HG03103 (cell line): ENCODE measurements around the gene ARL3.
"Not testable (repeated sequence)": the region's sequence is repeated elsewhere in the genome, so short reads cannot be mapped to it uniquely, and the experiment has no call there.

Experiments
- ATAC-seq: cut with Tn5 transposase; IDR thresholded peaks from one replicate; pipeline ENCODE4 v1.9.1; 2021; ENCODE audit warnings: low read depth; ENCODE audit not compliant: unreplicated experiment

ARL3 gene

DNA sequence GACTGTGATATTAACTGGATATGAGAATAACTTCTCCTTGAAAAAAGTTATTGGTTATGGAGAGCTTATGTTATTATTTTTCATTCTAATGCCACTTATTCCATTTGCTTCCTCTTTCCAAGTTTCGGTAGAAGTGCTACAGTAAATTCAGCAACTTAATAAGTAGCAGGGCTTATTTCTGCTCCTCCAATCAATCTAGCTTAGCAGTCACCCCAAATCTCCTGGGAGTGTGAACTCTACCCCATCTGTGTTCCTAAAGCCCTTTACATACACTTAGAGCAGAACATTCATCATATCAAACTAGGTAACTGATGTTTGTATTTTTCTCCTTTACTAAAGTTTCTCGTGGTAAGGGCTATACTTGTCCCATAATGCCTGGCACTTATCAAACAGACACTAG, 8.7 kb downstream of the ARL3 start:
- no peak for ATAC-seq

- ATAC-seq = no peak
Measured at GRCh38 chr10:102704915-102705314, 9.3 kb downstream of the ARL3 start.

- ATAC-seq = no peak
Measured at GRCh38 chr10:102702742-102703141, 11.5 kb downstream of the ARL3 start.

GRCh38 chr10:102701796-102702195, 12.4 kb downstream of the ARL3 start:
- ATAC-seq = no peak

DNA sequence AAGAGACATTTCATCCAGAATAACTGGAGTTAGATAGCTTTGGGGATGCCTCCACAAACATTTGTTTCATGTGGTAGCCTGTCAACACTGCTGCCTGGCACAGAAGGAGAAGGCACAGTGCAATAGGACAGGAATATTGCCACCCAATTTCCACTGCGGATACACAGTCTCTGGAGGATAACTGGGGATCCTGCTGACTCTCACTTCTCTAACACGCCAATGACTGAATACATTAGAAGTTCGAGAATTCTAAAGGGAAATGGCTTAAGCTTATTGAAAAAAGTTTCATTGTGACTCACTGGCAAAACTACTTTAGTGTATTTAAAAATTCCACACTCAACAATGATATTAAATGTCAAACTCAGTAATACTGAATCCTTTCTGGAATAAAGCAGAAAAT, 12.9 kb downstream of the ARL3 start:
- ATAC-seq = no peak

DNA sequence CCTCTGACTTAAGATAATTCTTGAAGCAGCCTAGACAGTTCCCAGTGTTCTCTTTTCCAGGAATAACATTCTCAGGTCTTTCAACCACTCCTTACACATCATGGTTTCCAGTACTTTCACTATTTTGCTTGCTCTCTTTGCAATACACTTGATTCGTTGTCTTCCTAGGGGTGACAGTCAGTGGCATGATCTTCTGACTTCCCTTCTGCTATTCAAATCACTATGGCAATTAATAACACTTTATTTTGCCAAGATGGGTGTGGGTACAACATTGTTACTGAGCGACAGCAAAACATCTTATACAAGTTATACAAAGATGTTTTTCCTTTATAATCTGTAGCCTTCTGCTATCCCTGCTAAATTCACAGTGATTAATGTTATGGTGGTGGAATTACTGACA, 15.3 kb downstream of the ARL3 start:
- ATAC-seq = no peak

GRCh38 chr10:102696736-102697135, 17.5 kb downstream of the ARL3 start:
- no peak for ATAC-seq

- not testable (repeated sequence) for ATAC-seq
Measured at GRCh38 chr10:102695401-102695800, 18.8 kb downstream of the ARL3 start.

GRCh38 chr10:102691285-102692066, 22.7 kb downstream of the ARL3 start:
- ATAC-seq = no peak

GRCh38 chr10:102683736-102684135, 30.5 kb downstream of the ARL3 start:
- no peak for ATAC-seq

DNA sequence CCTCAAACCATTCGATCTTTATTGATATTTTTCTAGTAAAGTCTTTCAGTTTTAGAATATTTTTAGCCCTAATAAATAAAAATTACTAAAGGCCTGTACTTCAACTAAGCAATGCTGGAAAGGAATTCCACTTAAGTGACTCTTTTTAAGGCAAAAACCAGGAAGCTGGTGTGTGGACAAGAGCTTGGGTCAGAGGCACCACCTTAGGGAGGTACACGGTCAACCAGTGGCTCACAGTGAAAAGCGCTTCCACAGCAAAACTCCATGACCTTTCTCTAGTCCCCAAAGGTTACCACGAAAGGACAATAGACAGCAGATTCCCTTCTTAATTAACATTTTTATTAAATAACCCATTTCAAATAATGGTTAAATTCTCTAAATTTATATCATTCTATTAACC, 31.2 kb downstream of the ARL3 start:
- no peak for ATAC-seq

DNA sequence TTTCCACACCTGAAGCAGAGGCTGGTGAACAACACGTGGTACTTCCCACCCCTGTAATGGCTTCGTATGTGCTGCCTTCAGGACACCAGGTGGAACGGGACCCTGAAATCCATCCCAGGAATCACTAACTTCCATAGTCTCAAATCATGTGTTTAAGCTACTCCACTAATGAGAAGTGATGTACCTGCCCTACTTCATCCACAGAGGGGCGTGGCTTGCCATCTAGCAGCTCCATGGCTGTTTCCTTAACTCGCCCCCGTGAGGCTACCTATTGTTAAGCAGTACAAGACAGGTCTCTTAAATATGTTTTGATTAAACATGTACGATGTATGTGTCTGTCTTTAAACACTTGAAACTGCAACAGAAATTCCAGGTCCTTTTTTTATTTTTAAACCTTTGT, 31.8 kb downstream of the ARL3 start:
- no peak for ATAC-seq

DNA sequence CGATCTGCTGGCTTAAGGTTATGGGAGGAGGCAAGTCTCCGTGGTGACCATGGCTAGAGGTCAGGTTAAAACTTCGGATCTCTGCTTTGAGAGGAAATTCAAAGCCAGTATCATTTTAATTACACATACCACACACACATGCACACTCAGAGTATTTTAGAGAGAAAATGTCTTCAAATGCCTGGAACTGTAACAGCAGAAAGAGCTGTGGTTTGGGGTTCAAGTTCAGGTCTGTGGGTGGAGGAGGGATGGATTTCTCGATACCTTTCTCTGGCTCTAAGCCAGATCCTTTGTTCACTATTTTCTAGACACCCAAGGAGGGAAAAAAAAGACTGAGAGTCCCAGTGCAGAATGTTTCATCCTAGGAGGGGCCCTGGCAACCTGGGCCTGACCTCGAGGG, 32.5 kb downstream of the ARL3 start:
- ATAC-seq = no peak

DNA sequence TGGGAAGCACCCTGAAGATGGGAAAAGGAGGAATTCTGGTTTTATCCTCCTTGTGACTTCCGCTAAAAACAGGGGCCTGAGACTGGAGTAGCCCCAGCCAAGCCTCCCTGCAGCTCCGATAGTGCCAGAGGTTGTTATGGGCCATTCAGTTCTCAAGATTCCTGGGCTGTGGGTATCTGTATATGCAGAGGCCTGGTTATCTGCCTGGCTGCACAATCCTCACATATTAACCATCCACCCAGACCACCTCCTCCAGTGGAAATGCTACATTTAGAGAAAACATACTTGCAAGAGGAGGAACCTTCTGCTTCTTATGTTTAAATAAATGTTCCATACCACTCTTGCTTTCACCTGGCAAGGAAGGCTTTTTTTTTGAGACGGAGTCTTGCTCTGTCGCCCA, 34.6 kb downstream of the ARL3 start:
- ATAC-seq = no peak

- ATAC-seq = no peak
Measured at GRCh38 chr10:102678842-102679289, 35.3 kb downstream of the ARL3 start.

DNA sequence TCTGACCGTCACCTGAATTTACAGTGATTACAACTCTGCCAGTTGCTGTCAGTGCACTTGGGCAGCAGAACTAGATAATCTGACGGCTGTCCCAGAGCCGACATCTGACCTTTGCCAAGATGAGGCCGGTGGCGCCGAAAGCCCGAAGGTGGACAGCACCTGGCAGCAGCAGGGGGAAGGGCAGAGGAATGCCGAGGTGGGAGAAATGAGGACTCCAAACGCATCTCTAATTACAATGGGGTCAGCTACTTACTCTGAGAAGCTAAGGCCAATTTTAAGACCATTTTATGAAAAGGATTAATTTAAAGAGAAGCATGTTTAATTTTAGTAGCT, 36.2 kb downstream of the ARL3 start:
- ATAC-seq = no peak

DNA sequence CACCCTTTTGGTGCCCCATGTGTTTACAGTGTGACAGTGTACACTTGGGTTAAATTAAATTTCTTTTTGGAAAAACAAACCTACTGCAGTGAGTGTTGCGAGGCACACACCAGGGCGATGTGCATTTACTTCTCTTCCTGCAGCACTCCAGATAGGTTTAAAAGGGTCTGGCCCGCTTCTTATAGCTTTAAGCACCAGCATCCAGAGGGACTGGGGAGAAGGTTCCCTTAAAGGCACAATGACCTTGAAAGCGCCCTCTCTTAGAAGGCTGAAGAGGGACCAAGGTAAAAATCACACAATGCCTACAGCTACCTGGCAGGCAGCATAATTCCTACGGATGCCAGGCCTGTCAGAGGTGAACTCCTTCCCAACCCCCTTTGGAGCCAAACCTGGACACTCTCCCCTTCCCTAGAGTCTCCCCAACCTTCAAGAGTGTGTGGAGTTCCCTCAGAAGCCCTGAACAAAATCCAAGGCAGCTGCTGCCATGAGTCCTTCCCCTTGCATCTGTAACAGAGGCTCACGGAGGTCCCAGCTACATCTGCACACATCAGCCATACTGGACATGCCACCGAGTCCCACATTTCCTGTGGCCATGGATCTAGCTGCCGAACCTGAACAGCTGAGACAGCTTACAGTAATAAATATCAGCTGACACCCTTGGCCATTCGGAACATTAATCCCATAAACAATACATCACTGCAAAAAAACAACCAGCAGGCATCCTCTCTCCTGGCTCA, 36.7 kb downstream of the ARL3 start:
- no peak for ATAC-seq

GRCh38 chr10:102676534-102677315, 37.5 kb downstream of the ARL3 start:
- ATAC-seq = no peak

GRCh38 chr10:102675666-102676533, 38.3 kb downstream of the ARL3 start:
- no peak for ATAC-seq

DNA sequence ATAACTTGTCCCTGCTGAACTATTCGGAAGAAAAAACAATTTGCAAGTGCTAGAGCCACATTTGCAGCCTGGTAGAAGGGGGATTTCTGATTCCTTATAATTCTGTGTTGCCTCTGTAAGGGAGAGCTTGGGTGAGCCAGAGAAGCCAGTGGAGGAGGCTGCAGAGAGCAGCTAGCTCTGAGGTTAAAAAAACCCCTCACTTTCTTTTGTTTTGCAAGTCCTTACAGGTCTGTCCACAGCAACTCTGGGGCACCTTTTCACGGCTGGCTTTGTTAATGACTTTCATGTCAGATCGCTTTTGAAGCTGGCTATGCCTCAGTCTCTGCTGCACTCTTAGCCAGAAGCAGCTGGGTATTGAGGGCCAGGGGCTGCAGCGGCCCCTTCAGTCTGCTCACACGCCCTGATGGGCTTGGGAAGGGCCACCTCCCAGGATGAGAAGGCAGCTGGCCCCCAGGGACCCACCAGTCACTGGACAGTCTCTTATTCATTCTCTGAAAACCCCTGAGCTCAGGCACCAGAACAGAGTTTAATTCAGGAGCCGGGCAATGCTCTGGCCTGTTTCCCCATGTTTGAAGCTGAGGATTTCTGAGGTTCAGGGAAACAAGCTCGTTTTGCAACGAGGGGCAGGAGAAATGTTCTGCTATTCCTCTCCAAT, 39.1 kb downstream of the ARL3 start:
- ATAC-seq = no peak
